GM12874 (cell line): ENCODE measurements around the gene RPS27L.

Experiments used
- CTCF ChIP-seq: IDR thresholded peaks from 2 replicates; pipeline ENCODE4 v1.5.1; 2011; ENCODE audit warnings: low read depth, mild to moderate bottlenecking, control low read depth, low read length, moderate library complexity; ENCODE audit not compliant: insufficient read depth

The RPS27L gene

GRCh38 chr15:63190769-63191649, 33.7 kb upstream of the RPS27L start:
- no peak for TF ChIP-seq CTCF

GRCh38 chr15:63189941-63190768, 32.9 kb upstream of the RPS27L start:
- TF ChIP-seq CTCF: no peak

GRCh38 chr15:63188926-63189871, 31.9 kb upstream of the RPS27L start, which contains the start of gene RAB8B:
Gene RAB8B, plus strand, starts transcription at chr15:63189606. Its CDS starts 19 bp downstream, at chr15:63189625.
- TF ChIP-seq CTCF: no peak

- TF ChIP-seq CTCF: no peak
Observed at GRCh38 chr15:63188247-63188925, 31.1 kb upstream of the RPS27L start.

- TF ChIP-seq CTCF: no peak
Observed at GRCh38 chr15:63187589-63188226, 30.4 kb upstream of the RPS27L start.

GRCh38 chr15:63186065-63186464, 28.8 kb upstream of the RPS27L start:
- no peak for TF ChIP-seq CTCF
